Right cardiac atrium (tissue), 5 donors: Measurements from ENCODE around the gene NFYC. TPM values are rescaled to one million over a fixed set of nuclear protein-coding genes. Genes with fewer than 3 reads are reported as not detected.

Experiments used
- ATAC-seq, 2 donors: fragments of 200-7000 bp; cut with Tn5 transposase; one replicate each; pipeline versions ENCODE4 v1.8.0 to v1.9.1; 2020; ENCODE audit warnings: moderate library complexity in 2 of 2, mild to moderate bottlenecking in 1 of 2
- DNase-seq, 3 donors: peaks; one replicate each; pipeline ENCODE4 v3.0.0-alpha.2; 2020
- H3K27ac ChIP-seq: one replicate; pipeline ENCODE4 v1.5.1; 2013; ENCODE audit warnings: mild to moderate bottlenecking, low read length, control low read depth, moderate library complexity
- H3K27me3 ChIP-seq: one replicate; pipeline ENCODE4 v1.6.1; 2013; ENCODE audit not compliant: control insufficient read depth, insufficient read depth
- H3K4me1 ChIP-seq: one replicate; pipeline ENCODE4 v1.6.1; 2013; ENCODE audit warnings: low read length; ENCODE audit not compliant: control insufficient read depth, insufficient read depth
- H3K4me3 ChIP-seq: one replicate; pipeline ENCODE4 v1.5.1; 2013; ENCODE audit warnings: low read length, control low read depth
- H3K9me3 ChIP-seq: one replicate; pipeline ENCODE4 v1.6.1; 2013; ENCODE audit warnings: low read length; ENCODE audit not compliant: control insufficient read depth
- WGBS: extraction: QIAGEN DNeasy Blood & Tissue Kit; methylation state at CpG from one replicate; pipeline ENCODE4 v1.1.7; 2013; 5-methylcytosine and 5-hydroxymethylcytosine counted together
- intact Hi-C, 4 donors: fragments of 100-400 bp; cut with DNase I; formaldehyde crosslinking; loops; one replicate each; pipeline versions ENCODE4 v1.11.0 to v1.14.0; 2022 to 2023
- long read RNA-seq, 4 donors: library from polyadenylated mRNA; unstranded; transcript quantifications; one replicate each; pipeline ENCODE4 v2.0.0, GENCODE V29; 2020 to 2021
- polyA plus RNA-seq: library from polyadenylated mRNA; stranded (reverse); fragments of 200-250 nt; gene quantifications from one replicate; pipeline ENCODE4 v1.2.3, GENCODE V29; 2013
- total RNA-seq, 4 donors: library from RNA; stranded (reverse); fragmentation: NEBNext Ultra II Directional; extraction: Animal tissue kit (Norgen Biotek cat#: 25700); gene quantifications; one replicate each; pipeline ENCODE4 v1.2.1, GENCODE V29; 2021
- donor health status: healthy with polysubstance abuse.
- donor health status: DM: no; HTN: yes; CAD: no.
- donor health status: DM: no; HTN: no; CAD: no.
- donor health status: DM: no; HTN: yes; CAD: no; lungs with severe emphysema.
- donor health status: DM: yes; HTN: yes; CAD: no.

NFYC gene
- 10 to 100 TPM; 70.6 to 82.6 (median 78.9) TPM for total RNA-seq
- polyA plus RNA-seq = 63.6 TPM
- long read RNA-seq, donor 1, transcript NFYC-213 (10 exons, 1,950 nt) = major isoform, 157 of 231 reads
- long read RNA-seq, donor 1, transcript NFYC-215 (10 exons, 1,911 nt) = minor isoform, 9 of 231 reads
- long read RNA-seq, donor 1, transcript NFYC-202 (10 exons, 1,202 nt) = minor isoform, 8 of 231 reads
- long read RNA-seq, donor 1, partial matches to known transcripts = 14 of 231 reads
- long read RNA-seq, donor 1, other reads (novel, unspliced or antisense) = 38 of 231 reads
- long read RNA-seq, donor 2, transcript NFYC-213 (10 exons, 1,950 nt) = major isoform, 62 of 101 reads
- long read RNA-seq, donor 2, partial matches to known transcripts = 17 of 101 reads
- long read RNA-seq, donor 2, other reads (novel, unspliced or antisense) = 14 of 101 reads
- long read RNA-seq, donor 3, transcript NFYC-203 (10 exons, 2,363 nt) = minor isoform, 7 of 359 reads
- long read RNA-seq, donor 3, transcript NFYC-213 (10 exons, 1,950 nt) = major isoform, 229 of 359 reads
- long read RNA-seq, donor 3, transcript NFYC-202 (10 exons, 1,202 nt) = minor isoform, 35 of 359 reads
- long read RNA-seq, donor 3, transcript NFYC-215 (10 exons, 1,911 nt) = minor isoform, 7 of 359 reads
- long read RNA-seq, donor 3, partial matches to known transcripts = 13 of 359 reads
- long read RNA-seq, donor 3, other reads (novel, unspliced or antisense) = 64 of 359 reads
- long read RNA-seq, donor 4, transcript NFYC-213 (10 exons, 1,950 nt) = major isoform, 83 of 110 reads
- long read RNA-seq, donor 4, transcript NFYC-202 (10 exons, 1,202 nt) = minor isoform, 7 of 110 reads
- long read RNA-seq, donor 4, partial matches to known transcripts = 2 of 110 reads
- long read RNA-seq, donor 4, other reads (novel, unspliced or antisense) = 12 of 110 reads

DNA sequence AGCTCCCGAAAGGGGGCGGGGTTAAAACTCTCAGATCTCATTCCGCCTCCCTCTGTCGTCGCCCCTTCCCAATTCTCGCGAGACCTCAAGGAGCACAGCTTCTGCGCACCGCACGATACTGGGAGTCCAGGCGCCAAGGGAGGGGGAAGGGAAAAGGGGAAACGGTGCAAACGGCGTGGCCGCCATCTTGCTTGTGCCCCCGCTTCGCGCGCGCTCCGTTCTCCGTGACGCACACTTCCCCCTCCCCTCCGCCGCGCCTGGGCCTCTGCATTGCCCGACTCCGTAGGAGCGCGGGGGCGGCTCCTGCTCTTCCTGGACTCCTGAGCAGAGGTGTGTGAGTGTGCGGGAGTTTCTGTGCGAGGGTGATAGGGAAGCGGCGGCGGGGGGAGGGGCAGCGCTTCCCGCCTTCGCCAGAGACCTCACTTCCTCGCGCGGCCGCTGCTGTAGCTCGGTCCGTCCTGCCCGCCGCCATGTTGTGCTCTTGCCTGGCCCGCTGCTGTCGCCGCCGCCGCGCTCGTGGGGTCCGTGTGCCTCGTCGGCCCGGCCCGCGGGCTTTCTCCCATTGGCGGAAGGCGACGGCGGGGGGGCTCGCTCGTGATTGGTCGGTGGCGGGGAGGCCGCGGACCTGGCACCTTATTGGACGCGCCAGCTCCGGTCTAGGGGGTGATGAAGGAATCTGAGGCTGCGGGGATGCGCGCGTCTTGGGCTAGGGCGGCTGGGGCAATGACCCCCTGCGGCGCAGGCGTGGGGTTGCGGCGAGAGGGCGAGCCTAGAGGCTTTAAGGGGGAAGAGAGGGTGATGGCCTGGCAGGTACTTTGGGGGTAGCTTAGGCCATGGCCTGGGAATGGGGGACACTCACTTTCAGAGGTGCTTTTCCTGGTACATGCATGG is at the start of gene NFYC:
NFYC (plus strand) TSS at position 167 of the 891 bp plus-strand sequence. CDS start 47,140 bp downstream, outside the sequence.
- Histone ChIP-seq H3K4me3 (peak within 1 kb of the TSS; percentile 91), H3K27ac (peak within 1 kb of the TSS; percentile 98), H3K9me3 (no peaks in the 10 kb centered on the region), H3K4me1 (no peaks in the 10 kb centered on the region), H3K27me3 (no peaks in the 10 kb centered on the region)
- WGBS = under 1% methylated on average over 84 of the region's 84 CpGs
- DNase-seq (peak; percentile 97 to 98 (median 98)), ATAC-seq (peak; percentile 96 to 97)
- intact Hi-C loops = no loop called here

- no peaks in the 10 kb centered on the region for H3K4me1 ChIP-seq
- H3K9me3 ChIP-seq = no peaks in the 10 kb centered on the region
- no peak overlapping the region for H3K27ac ChIP-seq
- DNase-seq (no peak), ATAC-seq (no peak)
- H3K4me3 ChIP-seq = no peak overlapping the region
- WGBS = 76% methylated on average over 5 of the region's 5 CpGs
- H3K27me3 ChIP-seq = no peaks in the 10 kb centered on the region
- intact Hi-C loops = no loop called here
These were observed 46.3 kb upstream of the NFYC start for GRCh38 chr1:40645118-40645680.

DNA sequence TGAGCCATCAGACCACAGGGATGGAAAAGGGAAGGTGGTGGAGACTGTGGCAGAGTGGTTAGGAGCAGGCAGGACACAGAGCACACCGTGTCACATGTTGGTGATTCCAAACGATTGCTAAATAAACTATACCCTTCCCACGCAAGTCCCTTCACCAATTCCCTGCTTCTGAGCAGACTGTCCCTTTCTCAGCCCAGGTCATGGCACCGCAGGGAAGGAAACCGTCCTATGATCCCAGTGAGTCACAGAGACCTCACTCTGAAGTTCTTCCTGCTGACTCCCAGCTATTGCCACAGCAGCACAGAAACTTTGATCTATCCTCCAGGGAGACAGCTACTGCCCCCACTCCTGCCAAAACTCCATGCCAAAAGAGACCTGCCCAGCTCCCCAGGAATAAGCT is 45.2 kb upstream of the NFYC start:
- no peaks in the 10 kb centered on the region for H3K4me1 ChIP-seq
- intact Hi-C loops = no loop called here
- H3K9me3 ChIP-seq = no peaks in the 10 kb centered on the region
- no peak for DNase-seq
- no peak for ATAC-seq
- WGBS = 67% methylated on average over 5 of the region's 5 CpGs
- H3K4me3 ChIP-seq = no peak overlapping the region
- H3K27me3 ChIP-seq = no peaks in the 10 kb centered on the region
- H3K27ac ChIP-seq = no peak overlapping the region

GRCh38 chr1:40648200-40648599 is 43.3 kb upstream of the NFYC start:
- intact Hi-C loops = no loop called here
- 78% methylated on average over 3 of the region's 3 CpGs for WGBS
- no peak for ATAC-seq
- H3K27ac ChIP-seq = no peak overlapping the region
- H3K4me1 ChIP-seq = no peaks in the 10 kb centered on the region
- H3K4me3 ChIP-seq = no peak overlapping the region
- DNase-seq = no peak
- H3K27me3 ChIP-seq = no peaks in the 10 kb centered on the region
- no peaks in the 10 kb centered on the region for H3K9me3 ChIP-seq

DNA sequence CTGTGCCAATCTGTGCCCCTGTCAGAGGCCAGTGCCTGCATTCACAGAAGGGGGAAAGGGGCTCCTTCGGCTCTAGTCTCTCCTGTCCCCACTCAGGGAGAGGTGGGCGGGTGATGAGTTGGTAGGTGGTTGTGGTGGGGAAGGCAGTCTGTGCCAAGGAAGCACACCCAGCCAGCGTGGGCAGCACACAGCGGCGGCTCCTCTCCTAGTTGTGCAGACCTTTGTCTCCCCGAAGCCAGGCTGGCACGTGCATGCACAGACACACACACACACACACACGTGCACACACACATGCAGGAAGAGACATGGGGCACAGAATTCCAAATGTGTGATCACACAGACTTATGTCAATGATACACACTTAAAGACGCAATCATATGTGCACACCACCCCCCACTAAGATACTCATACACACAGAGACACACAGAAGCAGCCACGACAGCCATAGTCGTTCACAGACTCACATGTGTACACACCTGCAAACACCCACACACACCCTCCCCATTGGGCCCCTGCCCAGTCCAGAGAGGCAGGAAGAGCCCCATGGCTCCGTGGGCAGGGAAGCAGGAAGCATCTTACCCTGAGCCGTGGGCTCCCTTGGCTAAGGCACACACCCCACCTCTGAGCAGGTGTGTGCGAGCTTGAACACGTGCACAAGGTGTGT is 42.4 kb upstream of the NFYC start:
- no peaks in the 10 kb centered on the region for H3K27me3 ChIP-seq
- DNase-seq (no peak), ATAC-seq (no peak)
- no peaks in the 10 kb centered on the region for H3K4me1 ChIP-seq
- H3K4me3 ChIP-seq = no peak overlapping the region
- 81% methylated on average over 15 of the region's 15 CpGs for WGBS
- no peak overlapping the region for H3K27ac ChIP-seq
- intact Hi-C loops = no loop called here
- H3K9me3 ChIP-seq = no peaks in the 10 kb centered on the region

DNA sequence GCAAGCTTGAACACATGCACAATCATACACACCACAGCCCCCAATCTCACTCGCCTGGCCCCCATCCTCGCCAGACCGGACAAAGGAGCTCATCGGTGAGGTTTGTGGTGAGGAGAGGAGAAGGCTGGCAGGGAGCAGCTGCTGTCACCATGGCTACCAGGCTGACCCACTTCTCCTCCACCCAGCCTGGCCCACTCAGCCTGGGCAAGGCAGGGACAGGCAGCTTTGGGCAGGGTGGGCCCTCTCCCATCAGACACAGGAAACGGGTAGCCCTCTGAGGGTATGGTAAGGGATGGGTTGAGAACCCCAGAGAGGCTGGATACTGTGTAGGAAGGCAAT is 41.9 kb upstream of the NFYC start:
- DNase-seq (no peak), ATAC-seq (no peak)
- no peak overlapping the region for H3K4me3 ChIP-seq
- H3K27ac ChIP-seq = no peak overlapping the region
- intact Hi-C loops = no loop called here
- WGBS = 88% methylated on average over 5 of the region's 5 CpGs
- H3K9me3 ChIP-seq = no peaks in the 10 kb centered on the region
- H3K27me3 ChIP-seq = no peaks in the 10 kb centered on the region
- H3K4me1 ChIP-seq = no peaks in the 10 kb centered on the region

DNA sequence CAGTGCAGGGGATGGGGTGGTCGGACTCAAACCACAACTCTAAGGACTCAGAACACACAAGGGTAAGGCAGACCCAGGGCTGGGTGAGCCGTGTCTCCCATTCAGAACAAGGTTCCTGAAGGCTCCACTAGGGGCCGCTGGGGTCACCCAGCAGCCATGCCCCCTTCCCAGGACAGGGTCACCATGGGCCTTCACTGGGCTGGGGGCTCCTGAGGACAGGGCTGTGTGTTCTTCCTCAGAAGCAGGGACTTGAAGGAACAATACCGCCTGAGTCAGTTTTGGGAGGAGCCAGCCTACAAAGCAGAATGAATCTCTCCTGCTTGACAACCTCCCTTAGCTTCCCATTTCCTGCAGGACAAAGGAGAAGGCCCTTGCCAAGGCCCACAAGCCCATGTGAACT is 41.4 kb upstream of the NFYC start:
- no peak for DNase-seq
- no peaks in the 10 kb centered on the region for H3K4me1 ChIP-seq
- intact Hi-C loops = no loop called here
- H3K27me3 ChIP-seq = no peaks in the 10 kb centered on the region
- no peaks in the 10 kb centered on the region for H3K9me3 ChIP-seq
- H3K4me3 ChIP-seq = no peak overlapping the region
- H3K27ac ChIP-seq = no peak overlapping the region
- peak in 1 of 2 donors; percentile 47 for ATAC-seq
- WGBS = 51% methylated on average over 4 of the region's 4 CpGs

DNA sequence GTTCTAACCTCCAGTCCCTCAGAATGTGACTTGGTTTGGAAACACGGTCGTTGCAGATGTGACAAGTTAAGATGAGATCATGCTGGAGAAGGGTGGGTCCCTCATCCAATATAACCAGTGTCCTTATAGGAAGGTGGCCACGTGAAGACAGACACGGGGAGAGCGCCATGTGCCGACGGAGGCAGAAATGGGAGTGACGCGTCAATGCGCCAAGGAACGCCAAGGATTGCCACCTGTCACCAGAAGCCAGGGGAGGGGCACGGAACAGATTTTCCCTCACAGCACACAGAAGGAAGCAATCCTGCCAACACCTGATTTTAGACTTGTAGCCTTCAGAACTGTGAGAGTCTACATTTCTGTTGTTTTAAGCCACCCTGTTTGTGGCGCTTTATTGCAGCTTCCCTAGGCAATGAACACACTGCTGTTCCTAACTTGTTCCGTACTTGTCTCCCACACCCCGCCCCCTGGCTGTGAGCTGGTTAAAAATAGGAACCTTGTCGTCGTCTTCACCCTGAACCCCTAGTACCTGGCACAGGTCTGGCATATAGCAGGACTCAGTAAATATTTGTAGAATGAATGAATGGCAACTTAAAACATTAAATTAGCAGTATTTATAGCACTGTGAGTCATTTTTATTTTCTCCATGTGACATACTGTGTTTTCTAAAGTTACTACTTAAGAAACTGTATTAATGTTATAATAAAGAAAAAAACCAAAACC is 40.2 kb upstream of the NFYC start:
- Histone ChIP-seq H3K4me1 (no peaks in the 10 kb centered on the region), H3K9me3 (no peaks in the 10 kb centered on the region), H3K27me3 (no peaks in the 10 kb centered on the region), H3K27ac (no peak overlapping the region), H3K4me3 (no peak overlapping the region)
- 64% methylated on average over 17 of the region's 17 CpGs for WGBS
- intact Hi-C loops = no loop called here
- ATAC-seq = peak in 1 of 2 donors; percentile 38
- DNase-seq = no peak

DNA sequence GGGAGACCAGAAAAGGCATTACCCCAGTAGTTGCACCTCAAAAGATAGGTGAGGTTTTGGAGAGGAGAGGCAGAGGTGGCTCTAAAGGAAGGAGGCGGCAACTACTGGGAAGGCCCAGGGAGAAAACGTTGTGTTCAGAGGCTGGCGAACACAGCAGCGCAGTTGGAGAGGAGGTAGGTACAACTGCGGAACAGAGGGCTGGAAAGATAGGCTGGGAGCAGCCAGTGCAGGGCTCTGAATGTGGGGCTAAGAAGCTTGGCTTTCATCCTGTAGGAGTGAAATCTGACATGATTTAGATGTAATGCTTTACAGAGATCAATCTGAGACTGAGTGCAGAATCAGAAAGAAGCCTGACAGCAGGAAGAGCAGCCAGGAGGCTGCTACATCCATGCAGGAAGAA is 39.0 kb upstream of the NFYC start:
- no peak for ATAC-seq

GRCh38 chr1:40652979-40653378 is 38.5 kb upstream of the NFYC start:
- DNase-seq (no peak), ATAC-seq (no peak)
- Histone ChIP-seq H3K27me3 (no peaks in the 10 kb centered on the region), H3K4me1 (no peaks in the 10 kb centered on the region), H3K4me3 (no peak overlapping the region), H3K9me3 (no peaks in the 10 kb centered on the region), H3K27ac (no peak overlapping the region)
- intact Hi-C loops = no loop called here
- 90% methylated on average over 4 of the region's 4 CpGs for WGBS

More for the DNA sequence above, 39.0 kb upstream of the NFYC start:
- no peaks in the 10 kb centered on the region for H3K27me3 ChIP-seq
- 72% methylated on average over 5 of the region's 5 CpGs for WGBS
- H3K27ac ChIP-seq = no peak overlapping the region
- H3K4me3 ChIP-seq = no peak overlapping the region
- DNase-seq = no peak
- H3K9me3 ChIP-seq = no peaks in the 10 kb centered on the region
- H3K4me1 ChIP-seq = no peaks in the 10 kb centered on the region
- intact Hi-C loops = no loop called here
